ENCODE results near the gene SLC22A8. TPM values are rescaled to one million over a fixed set of nuclear protein-coding genes. Genes with fewer than 3 reads are reported as not detected.
A peak's percentile ranks its signal among the peaks of the same experiment; 100 is the strongest.

The SLC22A8 gene
- total and polyA plus RNA-seq, 2 experiments from 2014 or later, result not detected

DNA sequence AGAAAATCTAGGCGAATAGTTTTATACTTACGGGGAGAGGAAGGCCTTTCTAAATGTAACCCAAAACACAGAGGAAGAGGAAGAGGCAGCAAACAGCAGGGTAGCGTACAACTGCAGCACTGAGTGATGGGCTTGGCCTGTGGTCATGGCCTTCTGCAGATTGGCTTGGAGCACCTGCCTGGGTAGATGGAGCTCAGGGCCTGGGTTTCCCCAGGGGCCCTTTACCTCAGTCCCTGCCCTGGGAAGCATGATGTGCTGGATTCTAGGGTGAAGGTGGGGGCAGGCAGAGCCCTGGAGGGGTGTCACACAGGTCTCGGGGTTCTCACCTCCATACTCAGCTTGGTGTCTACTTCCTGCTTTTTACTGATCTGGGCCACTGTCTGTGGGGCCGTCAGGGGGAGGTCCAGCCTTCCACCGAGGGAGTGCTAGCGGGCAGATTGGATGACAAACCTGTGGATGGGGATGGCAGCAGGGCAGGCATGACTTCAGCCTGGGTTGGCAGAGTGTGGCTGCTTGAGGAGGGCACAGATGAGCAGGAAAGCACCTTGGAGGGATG is 66.8 kb downstream of the SLC22A8 start:
- Mint-ChIP-seq H3K27ac (no peak overlapping the region), H3K4me1 (no peaks in the 10 kb centered on the region), H3K27me3 (ENCODE audit: insufficient read depth, low read depth, poor library complexity) (peaks cover 8% of the 10 kb centered on the region), H3K36me3 (ENCODE audit: low read depth) (no peaks in the 10 kb centered on the region), H3K4me3 (no peak overlapping the region), H3K9me3 (no peaks in the 10 kb centered on the region; the same call in 2 of the 3 replicates)
- ATAC-seq (no peak), DNase-seq (ENCODE audit: low spot score) (no peak)
- H3F3A ChIP-seq (replicated peaks; ENCODE audit: low read depth), result 0 out of 2 replicates have a peak, but pooled peaks cover 5% of the 10 kb centered on the region
- peak overlapping the region; percentile 23; the same call in 1 of the 2 replicates for H2AFZ ChIP-seq
- H3K9me2 ChIP-seq (ENCODE audit: insufficient read depth), result 0 out of 2 replicates have a peak, but pooled peaks cover 2% of the 10 kb centered on the region
- no peaks in the 10 kb centered on the region for H3K27me3 ChIP-seq (ENCODE audit: insufficient read depth)
- no peaks in the 10 kb centered on the region for H3K79me2 ChIP-seq (replicated peaks; ENCODE audit: insufficient read depth)
- no peak overlapping the region for H3K27ac ChIP-seq (ENCODE audit: low read depth)
- no peaks in the 10 kb centered on the region for H3K36me3 ChIP-seq (ENCODE audit: insufficient read depth)
- H3K4me2 ChIP-seq, result no peak overlapping the region
- H3K4me3 ChIP-seq, result no peak overlapping the region
- TF ChIP-seq EZH2phosphoT487 (IDR thresholded peaks at IDR 0.05; ENCODE audit: unreplicated experiment) (no peak), EZH2 (IDR thresholded peaks at IDR 0.05; ENCODE audit: low read depth, unreplicated experiment) (no peak), NANOG (IDR thresholded peaks at IDR 0.05; ENCODE audit: borderline replicate concordance) (no peak), CREB1 (CRISPR knock-in tag; IDR thresholded peaks at IDR 0.05; ENCODE audit: low read depth) (no peak), STAT1 (IDR thresholded peaks at IDR 0.05; ENCODE audit: unreplicated experiment) (no peak), ZNF114 (CRISPR knock-in tag; IDR thresholded peaks at IDR 0.05) (no peak), ETS1 (IDR thresholded peaks at IDR 0.05) (no peak), ZNF331 (CRISPR knock-in tag; IDR thresholded peaks at IDR 0.05; ENCODE audit: low read depth) (no peak), POLR2AphosphoS5 (IDR thresholded peaks at IDR 0.05; ENCODE audit: low read depth) (no peak), JUNB (IDR thresholded peaks at IDR 0.05; ENCODE audit: unreplicated experiment) (no peak)
- TF ChIP-seq, protein P1, sequence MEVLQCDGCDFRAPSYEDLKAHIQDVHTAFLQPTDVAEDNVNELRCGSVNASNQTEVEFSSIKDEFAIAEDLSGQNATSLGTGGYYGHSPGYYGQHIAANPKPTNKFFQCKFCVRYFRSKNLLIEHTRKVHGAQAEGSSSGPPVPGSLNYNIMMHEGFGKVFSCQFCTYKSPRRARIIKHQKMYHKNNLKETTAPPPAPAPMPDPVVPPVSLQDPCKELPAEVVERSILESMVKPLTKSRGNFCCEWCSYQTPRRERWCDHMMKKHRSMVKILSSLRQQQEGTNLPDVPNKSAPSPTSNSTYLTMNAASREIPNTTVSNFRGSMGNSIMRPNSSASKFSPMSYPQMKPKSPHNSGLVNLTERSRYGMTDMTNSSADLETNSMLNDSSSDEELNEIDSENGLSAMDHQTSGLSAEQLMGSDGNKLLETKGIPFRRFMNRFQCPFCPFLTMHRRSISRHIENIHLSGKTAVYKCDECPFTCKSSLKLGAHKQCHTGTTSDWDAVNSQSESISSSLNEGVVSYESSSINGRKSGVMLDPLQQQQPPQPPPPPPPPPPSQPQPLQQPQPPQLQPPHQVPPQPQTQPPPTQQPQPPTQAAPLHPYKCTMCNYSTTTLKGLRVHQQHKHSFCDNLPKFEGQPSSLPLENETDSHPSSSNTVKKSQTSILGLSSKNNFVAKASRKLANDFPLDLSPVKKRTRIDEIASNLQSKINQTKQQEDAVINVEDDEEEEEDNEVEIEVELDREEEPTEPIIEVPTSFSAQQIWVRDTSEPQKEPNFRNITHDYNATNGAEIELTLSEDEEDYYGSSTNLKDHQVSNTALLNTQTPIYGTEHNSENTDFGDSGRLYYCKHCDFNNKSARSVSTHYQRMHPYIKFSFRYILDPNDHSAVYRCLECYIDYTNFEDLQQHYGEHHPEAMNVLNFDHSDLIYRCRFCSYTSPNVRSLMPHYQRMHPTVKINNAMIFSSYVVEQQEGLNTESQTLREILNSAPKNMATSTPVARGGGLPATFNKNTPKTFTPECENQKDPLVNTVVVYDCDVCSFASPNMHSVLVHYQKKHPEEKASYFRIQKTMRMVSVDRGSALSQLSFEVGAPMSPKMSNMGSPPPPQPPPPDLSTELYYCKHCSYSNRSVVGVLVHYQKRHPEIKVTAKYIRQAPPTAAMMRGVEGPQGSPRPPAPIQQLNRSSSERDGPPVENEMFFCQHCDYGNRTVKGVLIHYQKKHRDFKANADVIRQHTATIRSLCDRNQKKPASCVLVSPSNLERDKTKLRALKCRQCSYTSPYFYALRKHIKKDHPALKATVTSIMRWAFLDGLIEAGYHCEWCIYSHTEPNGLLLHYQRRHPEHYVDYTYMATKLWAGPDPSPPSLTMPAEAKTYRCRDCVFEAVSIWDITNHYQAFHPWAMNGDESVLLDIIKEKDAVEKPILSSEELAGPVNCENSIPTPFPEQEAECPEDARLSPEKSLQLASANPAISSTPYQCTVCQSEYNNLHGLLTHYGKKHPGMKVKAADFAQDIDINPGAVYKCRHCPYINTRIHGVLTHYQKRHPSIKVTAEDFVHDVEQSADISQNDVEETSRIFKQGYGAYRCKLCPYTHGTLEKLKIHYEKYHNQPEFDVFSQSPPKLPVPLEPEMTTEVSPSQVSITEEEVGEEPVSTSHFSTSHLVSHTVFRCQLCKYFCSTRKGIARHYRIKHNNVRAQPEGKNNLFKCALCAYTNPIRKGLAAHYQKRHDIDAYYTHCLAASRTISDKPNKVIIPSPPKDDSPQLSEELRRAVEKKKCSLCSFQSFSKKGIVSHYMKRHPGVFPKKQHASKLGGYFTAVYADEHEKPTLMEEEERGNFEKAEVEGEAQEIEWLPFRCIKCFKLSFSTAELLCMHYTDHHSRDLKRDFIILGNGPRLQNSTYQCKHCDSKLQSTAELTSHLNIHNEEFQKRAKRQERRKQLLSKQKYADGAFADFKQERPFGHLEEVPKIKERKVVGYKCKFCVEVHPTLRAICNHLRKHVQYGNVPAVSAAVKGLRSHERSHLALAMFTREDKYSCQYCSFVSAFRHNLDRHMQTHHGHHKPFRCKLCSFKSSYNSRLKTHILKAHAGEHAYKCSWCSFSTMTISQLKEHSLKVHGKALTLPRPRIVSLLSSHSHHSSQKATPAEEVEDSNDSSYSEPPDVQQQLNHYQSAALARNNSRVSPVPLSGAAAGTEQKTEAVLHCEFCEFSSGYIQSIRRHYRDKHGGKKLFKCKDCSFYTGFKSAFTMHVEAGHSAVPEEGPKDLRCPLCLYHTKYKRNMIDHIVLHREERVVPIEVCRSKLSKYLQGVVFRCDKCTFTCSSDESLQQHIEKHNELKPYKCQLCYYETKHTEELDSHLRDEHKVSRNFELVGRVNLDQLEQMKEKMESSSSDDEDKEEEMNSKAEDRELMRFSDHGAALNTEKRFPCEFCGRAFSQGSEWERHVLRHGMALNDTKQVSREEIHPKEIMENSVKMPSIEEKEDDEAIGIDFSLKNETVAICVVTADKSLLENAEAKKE (CRISPR knock-in tag; IDR thresholded peaks at IDR 0.05), result no peak
- TF ChIP-seq, protein P2, sequence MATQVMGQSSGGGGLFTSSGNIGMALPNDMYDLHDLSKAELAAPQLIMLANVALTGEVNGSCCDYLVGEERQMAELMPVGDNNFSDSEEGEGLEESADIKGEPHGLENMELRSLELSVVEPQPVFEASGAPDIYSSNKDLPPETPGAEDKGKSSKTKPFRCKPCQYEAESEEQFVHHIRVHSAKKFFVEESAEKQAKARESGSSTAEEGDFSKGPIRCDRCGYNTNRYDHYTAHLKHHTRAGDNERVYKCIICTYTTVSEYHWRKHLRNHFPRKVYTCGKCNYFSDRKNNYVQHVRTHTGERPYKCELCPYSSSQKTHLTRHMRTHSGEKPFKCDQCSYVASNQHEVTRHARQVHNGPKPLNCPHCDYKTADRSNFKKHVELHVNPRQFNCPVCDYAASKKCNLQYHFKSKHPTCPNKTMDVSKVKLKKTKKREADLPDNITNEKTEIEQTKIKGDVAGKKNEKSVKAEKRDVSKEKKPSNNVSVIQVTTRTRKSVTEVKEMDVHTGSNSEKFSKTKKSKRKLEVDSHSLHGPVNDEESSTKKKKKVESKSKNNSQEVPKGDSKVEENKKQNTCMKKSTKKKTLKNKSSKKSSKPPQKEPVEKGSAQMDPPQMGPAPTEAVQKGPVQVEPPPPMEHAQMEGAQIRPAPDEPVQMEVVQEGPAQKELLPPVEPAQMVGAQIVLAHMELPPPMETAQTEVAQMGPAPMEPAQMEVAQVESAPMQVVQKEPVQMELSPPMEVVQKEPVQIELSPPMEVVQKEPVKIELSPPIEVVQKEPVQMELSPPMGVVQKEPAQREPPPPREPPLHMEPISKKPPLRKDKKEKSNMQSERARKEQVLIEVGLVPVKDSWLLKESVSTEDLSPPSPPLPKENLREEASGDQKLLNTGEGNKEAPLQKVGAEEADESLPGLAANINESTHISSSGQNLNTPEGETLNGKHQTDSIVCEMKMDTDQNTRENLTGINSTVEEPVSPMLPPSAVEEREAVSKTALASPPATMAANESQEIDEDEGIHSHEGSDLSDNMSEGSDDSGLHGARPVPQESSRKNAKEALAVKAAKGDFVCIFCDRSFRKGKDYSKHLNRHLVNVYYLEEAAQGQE (IDR thresholded peaks at IDR 0.05; ENCODE audit: unreplicated experiment), result no peak
- TF ChIP-seq, protein P3, sequence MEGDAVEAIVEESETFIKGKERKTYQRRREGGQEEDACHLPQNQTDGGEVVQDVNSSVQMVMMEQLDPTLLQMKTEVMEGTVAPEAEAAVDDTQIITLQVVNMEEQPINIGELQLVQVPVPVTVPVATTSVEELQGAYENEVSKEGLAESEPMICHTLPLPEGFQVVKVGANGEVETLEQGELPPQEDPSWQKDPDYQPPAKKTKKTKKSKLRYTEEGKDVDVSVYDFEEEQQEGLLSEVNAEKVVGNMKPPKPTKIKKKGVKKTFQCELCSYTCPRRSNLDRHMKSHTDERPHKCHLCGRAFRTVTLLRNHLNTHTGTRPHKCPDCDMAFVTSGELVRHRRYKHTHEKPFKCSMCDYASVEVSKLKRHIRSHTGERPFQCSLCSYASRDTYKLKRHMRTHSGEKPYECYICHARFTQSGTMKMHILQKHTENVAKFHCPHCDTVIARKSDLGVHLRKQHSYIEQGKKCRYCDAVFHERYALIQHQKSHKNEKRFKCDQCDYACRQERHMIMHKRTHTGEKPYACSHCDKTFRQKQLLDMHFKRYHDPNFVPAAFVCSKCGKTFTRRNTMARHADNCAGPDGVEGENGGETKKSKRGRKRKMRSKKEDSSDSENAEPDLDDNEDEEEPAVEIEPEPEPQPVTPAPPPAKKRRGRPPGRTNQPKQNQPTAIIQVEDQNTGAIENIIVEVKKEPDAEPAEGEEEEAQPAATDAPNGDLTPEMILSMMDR (conservative IDR thresholded peaks at IDR 0.05; ENCODE audit: low read depth in 2 of 2), result no peak
- no peaks in the 10 kb centered on the region for H4K20me1 ChIP-seq (replicated peaks; ENCODE audit: insufficient read depth)
- H3K4me1 ChIP-seq (ENCODE audit: insufficient read depth), result no peaks in the 10 kb centered on the region

Measured in GM23338 (cell line).